HepG2 (cell line): ENCODE data around the gene B3GALNT2. TPM values are rescaled to one million over a fixed set of nuclear protein-coding genes. Genes with fewer than 3 reads are reported as not detected.

Experiments used
- ARID5B ChIP-seq: IDR thresholded peaks from 2 replicates; pipeline ENCODE4 v1.4.0; 2020; ENCODE audit warnings: mild to moderate bottlenecking, missing genetic modification reagents
- FOXC1 ChIP-seq: sonication (generic); formaldehyde crosslinking; IDR thresholded peaks from 2 replicates; pipeline ENCODE4 v1.8.0; 2022; ENCODE audit warnings: mild to moderate bottlenecking, missing genetic modification reagents, borderline replicate concordance
- MZF1 ChIP-seq: sonication (generic); formaldehyde crosslinking; IDR thresholded peaks from 2 replicates; pipeline ENCODE4 v1.8.1; 2023; ENCODE audit warnings: mild to moderate bottlenecking, missing genetic modification reagents, borderline replicate concordance
- NR2F1 ChIP-seq, 2 experiments: fragments of 450-650 bp in 1 of 2; formaldehyde crosslinking in 1 of 2; IDR thresholded peaks; 2 replicates each; pipeline versions ENCODE4 v1.5.0 to v1.6.1; 2016 to 2020; ENCODE audit warnings: mild to moderate bottlenecking in 1 of 2, missing compliant biosample characterization in 1 of 2, missing genetic modification reagents in 1 of 2, moderate library complexity in 1 of 2
- ZC3H13 ChIP-seq: sonication (generic); formaldehyde crosslinking; IDR thresholded peaks from 2 replicates; pipeline ENCODE4 v1.8.1; 2023; ENCODE audit warnings: mild to moderate bottlenecking, missing genetic modification reagents, moderate library complexity
- ZNF124 ChIP-seq: sonication (generic); formaldehyde crosslinking; IDR thresholded peaks from 2 replicates; pipeline ENCODE4 v1.4.0; 2020; ENCODE audit warnings: missing genetic modification reagents
- ZNF142 ChIP-seq: sonication (generic); formaldehyde crosslinking; IDR thresholded peaks from 2 replicates; pipeline ENCODE4 v1.4.0; 2020; ENCODE audit warnings: missing genetic modification reagents
- ZNF614 ChIP-seq: IDR thresholded peaks from 2 replicates; pipeline ENCODE4 v1.6.1; 2018; ENCODE audit warnings: missing biosample characterization, missing genetic modification reagents, inconsistent platforms, borderline replicate concordance
- ZNF775 ChIP-seq: sonication (generic); formaldehyde crosslinking; IDR thresholded peaks from 2 replicates; pipeline ENCODE4 v1.4.0; 2020; ENCODE audit warnings: missing genetic modification reagents, mild to moderate bottlenecking, moderate library complexity, borderline replicate concordance
- ZSCAN20 ChIP-seq: sonication (generic); formaldehyde crosslinking; IDR thresholded peaks from 2 replicates; pipeline ENCODE4 v1.4.0; 2020; ENCODE audit warnings: missing genetic modification reagents, mild to moderate bottlenecking, borderline replicate concordance
- ZSCAN5A ChIP-seq: sonication (generic); formaldehyde crosslinking; IDR thresholded peaks from 2 replicates; pipeline ENCODE4 v1.8.0; 2022; ENCODE audit warnings: mild to moderate bottlenecking, missing genetic modification reagents, borderline replicate concordance
- polyA plus RNA-seq, 8 experiments: library from polyadenylated mRNA; depleted of rRNA in 3 of 8; stranded (reverse) in 7 of 8; unstranded in 1 of 8; fragments of >200 nt; fragmentation: Illumina TruSeq in 4 of 8; extraction: Trizol in 4 of 8; gene quantifications; 2 replicates each; pipeline versions ENCODE4 v1.2.1 to v1.2.3, GENCODE V29; 2011 to 2016; ENCODE audit warnings: low read depth in 4 of 8, missing spikeins in 1 of 8, mixed read lengths in 1 of 8; ENCODE audit not compliant: insufficient read depth in 1 of 8
- total RNA-seq, 5 experiments: library from RNA; depleted of rRNA; stranded (reverse); fragments of >200 nt; fragmentation: Illumina TruSeq; extraction: Trizol; gene quantifications; 2 replicates each; pipeline ENCODE4 v1.2.3, GENCODE V29; 2016; ENCODE audit warnings: low read depth in 1 of 5
- TF ChIP-seq, protein P1 (sequence below): sonication (generic); formaldehyde crosslinking; IDR thresholded peaks from 2 replicates; pipeline ENCODE4 v1.9.0; 2022; ENCODE audit warnings: low read depth, missing genetic modification reagents

B3GALNT2 gene
- total and polyA plus RNA-seq, 2 of the 13 experiments (the other 11 are each of a cell fraction or from before 2014, with no cell fraction given) = 16.5 to 28.9 TPM

DNA sequence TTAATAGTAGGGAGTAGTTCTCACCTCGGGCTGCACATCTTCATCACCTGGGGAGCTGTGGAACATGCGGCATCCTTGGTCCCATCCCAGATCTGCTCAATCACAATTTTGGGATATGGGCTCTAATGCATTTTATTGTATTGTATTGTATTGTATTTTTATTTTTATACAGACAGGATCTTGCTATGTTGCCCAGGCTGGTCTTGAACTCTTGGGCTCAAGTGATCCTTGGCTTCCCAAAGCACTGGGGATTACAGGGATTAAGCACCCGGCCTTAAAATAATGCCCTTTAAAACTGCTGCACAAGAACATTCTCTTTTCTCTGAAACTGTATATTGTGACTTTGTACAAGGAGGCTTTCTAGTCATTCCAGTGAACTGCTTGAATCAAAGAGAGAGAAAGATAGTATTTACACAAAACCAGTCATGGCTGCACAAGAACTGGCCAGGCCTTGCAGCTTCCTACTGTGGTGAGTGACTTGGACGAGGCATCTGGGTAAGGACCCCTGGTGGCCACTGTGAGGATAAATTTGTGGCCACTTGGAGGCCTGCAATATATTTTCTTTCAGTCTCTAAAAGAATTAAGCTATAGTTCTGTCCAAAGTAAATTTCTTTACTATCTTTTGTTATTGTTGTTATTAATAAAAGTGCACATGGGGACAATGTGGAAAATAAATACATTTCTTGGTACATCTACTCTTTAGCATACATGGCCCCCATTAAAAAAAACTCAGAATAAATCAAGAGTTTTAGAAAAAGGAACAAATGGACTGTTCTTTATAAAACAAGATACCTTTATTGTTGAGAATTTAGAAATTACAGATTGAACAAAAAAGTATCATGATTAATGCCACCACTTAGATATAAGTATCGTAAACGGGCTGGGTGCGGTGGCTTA is 89.0 kb downstream of the B3GALNT2 start (continued):
- TF ChIP-seq ZSCAN20 (CRISPR knock-in tag) (no peak), ZC3H13 (CRISPR knock-in tag) (no peak), NR2F1 (CRISPR knock-in tag; IDR thresholded peaks at IDR 0.05) (no peak), ZNF142 (no peak), ZNF614 (CRISPR knock-in tag) (no peak), MZF1 (CRISPR knock-in tag) (no peak), ZNF775 (CRISPR knock-in tag) (no peak), ARID5B (0 out of 2 replicates have a peak, but pooled peaks have one; percentile 20), ZSCAN5A (CRISPR knock-in tag) (0 out of 2 replicates have a peak, but pooled peaks have one; percentile 18), ZNF124 (CRISPR knock-in tag) (0 out of 2 replicates have a peak, but pooled peaks have one; percentile 23), FOXC1 (CRISPR knock-in tag) (no peak)
- TF ChIP-seq, protein P1, sequence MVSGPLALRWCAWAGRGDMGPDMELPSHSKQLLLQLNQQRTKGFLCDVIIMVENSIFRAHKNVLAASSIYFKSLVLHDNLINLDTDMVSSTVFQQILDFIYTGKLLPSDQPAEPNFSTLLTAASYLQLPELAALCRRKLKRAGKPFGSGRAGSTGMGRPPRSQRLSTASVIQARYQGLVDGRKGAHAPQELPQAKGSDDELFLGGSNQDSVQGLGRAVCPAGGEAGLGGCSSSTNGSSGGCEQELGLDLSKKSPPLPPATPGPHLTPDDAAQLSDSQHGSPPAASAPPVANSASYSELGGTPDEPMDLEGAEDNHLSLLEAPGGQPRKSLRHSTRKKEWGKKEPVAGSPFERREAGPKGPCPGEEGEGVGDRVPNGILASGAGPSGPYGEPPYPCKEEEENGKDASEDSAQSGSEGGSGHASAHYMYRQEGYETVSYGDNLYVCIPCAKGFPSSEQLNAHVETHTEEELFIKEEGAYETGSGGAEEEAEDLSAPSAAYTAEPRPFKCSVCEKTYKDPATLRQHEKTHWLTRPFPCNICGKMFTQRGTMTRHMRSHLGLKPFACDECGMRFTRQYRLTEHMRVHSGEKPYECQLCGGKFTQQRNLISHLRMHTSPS (CRISPR knock-in tag) = no peak
